Astrocyte (in vitro differentiated cells and primary cell): ENCODE data around the gene ANO4.

Experiments
- CTCF ChIP-seq: IDR thresholded peaks from 2 replicates; pipeline ENCODE4 v1.5.1; 2011; ENCODE audit warnings: low read depth, mild to moderate bottlenecking, inconsistent platforms, low read length, moderate library complexity; ENCODE audit not compliant: insufficient read depth
- EZH2 ChIP-seq: IDR thresholded peaks from 2 replicates; pipeline ENCODE4 v1.6.1; 2012; ENCODE audit warnings: mild to moderate bottlenecking, low read length, inconsistent platforms; ENCODE audit not compliant: insufficient read depth

- TF ChIP-seq CTCF (no peak), EZH2 (no peak)
Measured at GRCh38 chr12:101116911-101117310, 322.3 kb downstream of the ANO4 start.
